IMR-90 (cell line): Measurements from ENCODE around the gene APLF. TPM values are rescaled to one million over a fixed set of nuclear protein-coding genes. Genes with fewer than 3 reads are reported as not detected.

ENCODE experiments used
- ATAC-seq: fragments of 200-7000 bp; cut with Tn5 transposase; 2 replicates; pipeline ENCODE4 v1.9.1; 2020; ENCODE audit warnings: low read depth, mild to moderate bottlenecking, moderate library complexity
- BruUV-seq: library from RNA; stranded (reverse); fragments of 400-500 nt; replicated peaks from 2 replicates; lab custom pipeline; 2021; lab: Mats Ljungman, UMichigan
- CTCF ChIA-PET: fragments of 300-600 bp; formaldehyde crosslinking; extraction: SDS; loops from one replicate; lab custom pipeline; 2021; ENCODE audit warnings: antibody characterized with exemption; lab: Yijun Ruan, JAX
- POLR2A ChIA-PET: fragments of 300-600 bp; sonication (Branson Sonifier 250); formaldehyde crosslinking; loops from one replicate; lab custom pipeline; 2022; ENCODE audit warnings: antibody characterized with exemption; ENCODE audit not compliant: unreplicated experiment; lab: Charles Lee
- DNase-seq: peaks from one replicate; pipeline ENCODE4 v3.0.0; 2013
- H2AFZ ChIP-seq: replicated peaks from 2 replicates; pipeline ENCODE3; 2013; ENCODE audit warnings: low read length, mild to moderate bottlenecking; ENCODE audit not compliant: poor library complexity
- H2AK5ac ChIP-seq: 2 replicates; pipeline ENCODE4 v1.6.1; 2013; ENCODE audit warnings: low read depth, low read length, inconsistent platforms
- H2AK9ac ChIP-seq: replicated peaks from 2 replicates; pipeline ENCODE3; 2013; ENCODE audit warnings: mild to moderate bottlenecking, low read depth, low read length, moderate library complexity; ENCODE audit not compliant: poor library complexity
- H2BK120ac ChIP-seq: 2 replicates; pipeline ENCODE4 v1.6.1; 2013; ENCODE audit warnings: low read depth, low read length, inconsistent platforms
- H2BK15ac ChIP-seq: 3 replicates; pipeline ENCODE4 v1.6.1; 2013; ENCODE audit warnings: low read depth, low read length, inconsistent platforms
- H2BK20ac ChIP-seq: 2 replicates; pipeline ENCODE4 v1.6.1; 2013; ENCODE audit warnings: low read depth, mild to moderate bottlenecking, inconsistent platforms, low read length, moderate library complexity
- H2BK5ac ChIP-seq: 2 replicates; pipeline ENCODE4 v1.6.1; 2013; ENCODE audit warnings: mild to moderate bottlenecking, low read depth, low read length, inconsistent platforms; ENCODE audit not compliant: poor library complexity, severe bottlenecking
- H3K14ac ChIP-seq: replicated peaks from 2 replicates; pipeline ENCODE4 v1.6.1; 2013; ENCODE audit warnings: low read depth, low read length, inconsistent platforms
- H3K18ac ChIP-seq: 2 replicates; pipeline ENCODE4 v1.6.1; 2013; ENCODE audit warnings: low read depth, low read length, control low read depth
- H3K23ac ChIP-seq: 2 replicates; pipeline ENCODE4 v1.6.1; 2013; ENCODE audit warnings: low read depth, low read length, inconsistent platforms
- H3K27ac ChIP-seq: 2 replicates; pipeline ENCODE4 v1.5.1; 2013; ENCODE audit warnings: mild to moderate bottlenecking, control low read depth, low read length; ENCODE audit not compliant: insufficient read depth
- H3K27me3 ChIP-seq: 2 replicates; pipeline ENCODE4 v1.6.1; 2013; ENCODE audit warnings: low read length; ENCODE audit not compliant: control insufficient read depth, insufficient read depth
- H3K36me3 ChIP-seq: 2 replicates; pipeline ENCODE4 v1.6.1; 2013; ENCODE audit warnings: low read length, mixed read lengths; ENCODE audit not compliant: control insufficient read depth, insufficient read depth
- H3K4ac ChIP-seq: 2 replicates; pipeline ENCODE4 v1.6.1; 2013; ENCODE audit warnings: low read depth, low read length, inconsistent platforms
- H3K4me1 ChIP-seq: 2 replicates; pipeline ENCODE4 v1.6.1; 2013; ENCODE audit warnings: low read length, mixed read lengths; ENCODE audit not compliant: control insufficient read depth, insufficient read depth
- H3K4me2 ChIP-seq: 2 replicates; pipeline ENCODE4 v1.6.1; 2013; ENCODE audit warnings: low read depth, mild to moderate bottlenecking, control low read depth, low read length, moderate library complexity
- H3K4me3 ChIP-seq: 2 replicates; pipeline ENCODE4 v1.5.1; 2013; ENCODE audit warnings: low read depth, mild to moderate bottlenecking, control low read depth, low read length, moderate library complexity; ENCODE audit not compliant: insufficient read depth
- H3K56ac ChIP-seq: 2 replicates; pipeline ENCODE4 v1.6.1; 2013; ENCODE audit warnings: low read length, inconsistent platforms; ENCODE audit not compliant: insufficient read depth; ENCODE audit errors: extremely low read depth
- H3K79me1 ChIP-seq, 2 experiments: 2 replicates each; pipeline ENCODE4 v1.6.1; 2013; ENCODE audit warnings: low read length in 2 of 2, inconsistent platforms in 1 of 2, low read depth in 1 of 2
- H3K9ac ChIP-seq: 2 replicates; pipeline ENCODE4 v1.6.1; 2013; ENCODE audit warnings: low read depth, low read length, control low read depth
- H3K9me1 ChIP-seq: 2 replicates; pipeline ENCODE4 v1.6.1; 2013; ENCODE audit warnings: low read length, inconsistent platforms; ENCODE audit not compliant: insufficient read depth
- H3K9me3 ChIP-seq: 2 replicates; pipeline ENCODE4 v1.6.1; 2013; ENCODE audit warnings: low read length; ENCODE audit not compliant: control insufficient read depth, insufficient read depth
- H4K20me1 ChIP-seq: 2 replicates; pipeline ENCODE4 v1.6.1; 2013; ENCODE audit warnings: low read length, inconsistent platforms; ENCODE audit not compliant: insufficient read depth
- H4K5ac ChIP-seq: 2 replicates; pipeline ENCODE4 v1.6.1; 2013; ENCODE audit warnings: mild to moderate bottlenecking, low read depth, low read length, control low read depth
- H4K8ac ChIP-seq, 2 experiments: 2 replicates each; pipeline ENCODE4 v1.6.1; 2013; ENCODE audit warnings: low read depth in 2 of 2, low read length in 2 of 2, control low read depth in 1 of 2, inconsistent platforms in 1 of 2
- H4K91ac ChIP-seq: 2 replicates; pipeline ENCODE4 v1.6.1; 2013; ENCODE audit warnings: low read depth, low read length, inconsistent platforms; ENCODE audit not compliant: insufficient read depth
- BHLHE40 ChIP-seq: fragments of 150-350 bp; IDR thresholded peaks from 2 replicates; pipeline ENCODE4 v1.6.1; 2016; ENCODE audit warnings: mild to moderate bottlenecking, low read depth, low read length
- CEBPB ChIP-seq: IDR thresholded peaks from 2 replicates; pipeline ENCODE4 v1.6.1; 2012; ENCODE audit warnings: low read depth, low read length, improper control_type of control experiment
- CHD1 ChIP-seq: IDR thresholded peaks from 2 replicates; pipeline ENCODE4 v1.6.1; 2012; ENCODE audit warnings: low read depth, low read length, improper control_type of control experiment
- FOS ChIP-seq: fragments of 150-350 bp; IDR thresholded peaks from 2 replicates; pipeline ENCODE4 v1.6.1; 2016; ENCODE audit warnings: low read depth, low read length
- MAFK ChIP-seq: IDR thresholded peaks from 2 replicates; pipeline ENCODE4 v1.6.1; 2012; ENCODE audit warnings: low read depth, low read length, improper control_type of control experiment
- MAZ ChIP-seq: IDR thresholded peaks from 2 replicates; pipeline ENCODE4 v1.6.1; 2012; ENCODE audit warnings: low read depth, mild to moderate bottlenecking, low read length, improper control_type of control experiment, moderate library complexity, borderline replicate concordance
- MXI1 ChIP-seq: IDR thresholded peaks from 2 replicates; pipeline ENCODE4 v1.6.1; 2012; ENCODE audit warnings: low read depth, mild to moderate bottlenecking, low read length, moderate library complexity, borderline replicate concordance
- NFE2L2 ChIP-seq: fragments of 150-350 bp; IDR thresholded peaks from 2 replicates; pipeline ENCODE4 v1.6.1; 2016; ENCODE audit warnings: low read depth, mild to moderate bottlenecking, low read length
- POLR2A ChIP-seq: IDR thresholded peaks from 2 replicates; pipeline ENCODE4 v1.6.1; 2012; ENCODE audit warnings: mild to moderate bottlenecking, low read depth, low read length
- RAD21 ChIP-seq: IDR thresholded peaks from 2 replicates; pipeline ENCODE4 v1.6.1; 2012; ENCODE audit warnings: low read length, improper control_type of control experiment
- RCOR1 ChIP-seq: IDR thresholded peaks from 2 replicates; pipeline ENCODE4 v1.6.1; 2012; ENCODE audit warnings: mild to moderate bottlenecking, low read length, improper control_type of control experiment; ENCODE audit not compliant: insufficient replicate concordance
- RFX5 ChIP-seq: IDR thresholded peaks from 2 replicates; pipeline ENCODE4 v1.8.0; 2012; ENCODE audit warnings: low read depth, mild to moderate bottlenecking, low read length, moderate library complexity
- SMC3 ChIP-seq: fragments of 150-350 bp; IDR thresholded peaks from 2 replicates; pipeline ENCODE4 v1.6.1; 2016; ENCODE audit warnings: low read depth, mild to moderate bottlenecking, antibody characterized with exemption, low read length, moderate library complexity
- WGBS, 2 experiments: methylation state at CpG; one replicate each; pipeline versions ENCODE4 v1.1.5 to v1.1.7; 2013; ENCODE audit warnings: missing lambda C conversion rate in 2 of 2; ENCODE audit not compliant: insufficient read length in 1 of 2; ENCODE audit errors: extremely low coverage in 2 of 2; 5-methylcytosine and 5-hydroxymethylcytosine counted together
- dilution Hi-C: fragments of 300-500 bp; cut with HindIII; formaldehyde crosslinking; loops from one replicate; pipeline ENCODE4 v1.14.3; 2018; ENCODE audit warnings: low sequenced_read_pairs; ENCODE audit not compliant: unreplicated experiment
- in situ Hi-C: fragments of 300-500 bp; cut with MboI; formaldehyde crosslinking; loops from 3 replicates; pipeline ENCODE4 v1.14.3; 2019; ENCODE audit warnings: low sequenced_read_pairs, inconsistent platforms, mixed read lengths
- intact Hi-C: fragments of 100-400 bp; cut with micrococcal nuclease; formaldehyde crosslinking; loops from 2 replicates; pipeline ENCODE4 v1.10.0; 2022
- polyA plus RNA-seq, 3 experiments: library from polyadenylated mRNA; depleted of rRNA; stranded (reverse); fragments of >200 nt; gene quantifications; 2 replicates each; pipeline ENCODE4 v1.2.3, GENCODE V29; 2012; ENCODE audit warnings: low replicate concordance in 1 of 3
- total RNA-seq: library from RNA; depleted of rRNA; stranded (reverse); fragments of >200 nt; gene quantifications from 2 replicates; pipeline ENCODE4 v1.2.3, GENCODE V29; 2012
- TF ChIP-seq, protein P1 (sequence below): fragments of 150-350 bp; IDR thresholded peaks from 2 replicates; pipeline ENCODE4 v1.6.1; 2016; ENCODE audit warnings: low read depth, mild to moderate bottlenecking, low read length, moderate library complexity, borderline replicate concordance
- TF ChIP-seq, protein P2 (sequence below): fragments of 150-350 bp; IDR thresholded peaks from 2 replicates; pipeline ENCODE4 v1.6.1; 2017; ENCODE audit warnings: mild to moderate bottlenecking, antibody characterized with exemption, low read length, low read depth
- TF ChIP-seq, protein P3 (sequence below): conservative IDR thresholded peaks from 2 replicates; pipeline ENCODE4 v1.5.1; 2012; ENCODE audit warnings: mild to moderate bottlenecking, low read depth, low read length, improper control_type of control experiment

The APLF gene
- total and polyA plus RNA-seq, 2 of the 4 experiments (the other 2 are of a cell fraction) = 1.5 to 2.3 TPM

DNA sequence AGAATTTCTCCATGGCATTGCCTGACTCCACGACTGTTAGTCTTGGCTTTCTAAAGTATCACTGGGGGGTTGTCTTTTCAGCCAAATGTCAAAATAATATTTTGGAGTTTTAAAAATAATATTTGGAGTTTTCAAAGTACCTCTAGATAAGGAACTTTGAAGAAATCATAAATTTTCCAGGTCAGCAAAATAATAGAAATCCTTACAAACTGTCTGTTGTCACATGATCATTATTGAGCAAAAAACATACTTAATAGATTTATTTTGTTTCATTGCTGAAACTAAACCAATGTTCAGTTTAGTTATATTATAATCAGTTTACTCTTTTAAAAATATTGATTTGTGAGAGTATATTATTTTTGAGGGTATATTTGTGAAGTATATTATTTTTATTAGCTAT lies 85.7 kb downstream of the APLF start:
- WGBS, 2 experiments = no CpG with 5 or more reads among the region's 1 CpG
- no peak overlapping the region for H3K4me2 ChIP-seq
- no peaks in the 10 kb centered on the region for H3K36me3 ChIP-seq
- no peaks in the 10 kb centered on the region for H4K20me1 ChIP-seq
- no peak overlapping the region for H3K4me3 ChIP-seq
- H3K18ac ChIP-seq = no peak overlapping the region
- H3K9ac ChIP-seq = no peak overlapping the region
- no peak overlapping the region for H3K14ac ChIP-seq
- H3K27ac ChIP-seq = no peak overlapping the region
- no peak overlapping the region for H4K91ac ChIP-seq
- TF ChIP-seq MAFK (no peak), FOS (no peak), SMC3 (no peak), MXI1 (no peak), CHD1 (no peak), BHLHE40 (no peak), RAD21 (no peak), NFE2L2 (no peak), RCOR1 (no peak), RFX5 (no peak), MAZ (no peak), POLR2A (no peak), CEBPB (no peak)
- TF ChIP-seq, protein P1, sequence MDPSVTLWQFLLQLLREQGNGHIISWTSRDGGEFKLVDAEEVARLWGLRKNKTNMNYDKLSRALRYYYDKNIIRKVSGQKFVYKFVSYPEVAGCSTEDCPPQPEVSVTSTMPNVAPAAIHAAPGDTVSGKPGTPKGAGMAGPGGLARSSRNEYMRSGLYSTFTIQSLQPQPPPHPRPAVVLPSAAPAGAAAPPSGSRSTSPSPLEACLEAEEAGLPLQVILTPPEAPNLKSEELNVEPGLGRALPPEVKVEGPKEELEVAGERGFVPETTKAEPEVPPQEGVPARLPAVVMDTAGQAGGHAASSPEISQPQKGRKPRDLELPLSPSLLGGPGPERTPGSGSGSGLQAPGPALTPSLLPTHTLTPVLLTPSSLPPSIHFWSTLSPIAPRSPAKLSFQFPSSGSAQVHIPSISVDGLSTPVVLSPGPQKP = no peak
- TF ChIP-seq, protein P2, sequence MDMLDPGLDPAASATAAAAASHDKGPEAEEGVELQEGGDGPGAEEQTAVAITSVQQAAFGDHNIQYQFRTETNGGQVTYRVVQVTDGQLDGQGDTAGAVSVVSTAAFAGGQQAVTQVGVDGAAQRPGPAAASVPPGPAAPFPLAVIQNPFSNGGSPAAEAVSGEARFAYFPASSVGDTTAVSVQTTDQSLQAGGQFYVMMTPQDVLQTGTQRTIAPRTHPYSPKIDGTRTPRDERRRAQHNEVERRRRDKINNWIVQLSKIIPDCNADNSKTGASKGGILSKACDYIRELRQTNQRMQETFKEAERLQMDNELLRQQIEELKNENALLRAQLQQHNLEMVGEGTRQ = no peak
- TF ChIP-seq, protein P3, sequence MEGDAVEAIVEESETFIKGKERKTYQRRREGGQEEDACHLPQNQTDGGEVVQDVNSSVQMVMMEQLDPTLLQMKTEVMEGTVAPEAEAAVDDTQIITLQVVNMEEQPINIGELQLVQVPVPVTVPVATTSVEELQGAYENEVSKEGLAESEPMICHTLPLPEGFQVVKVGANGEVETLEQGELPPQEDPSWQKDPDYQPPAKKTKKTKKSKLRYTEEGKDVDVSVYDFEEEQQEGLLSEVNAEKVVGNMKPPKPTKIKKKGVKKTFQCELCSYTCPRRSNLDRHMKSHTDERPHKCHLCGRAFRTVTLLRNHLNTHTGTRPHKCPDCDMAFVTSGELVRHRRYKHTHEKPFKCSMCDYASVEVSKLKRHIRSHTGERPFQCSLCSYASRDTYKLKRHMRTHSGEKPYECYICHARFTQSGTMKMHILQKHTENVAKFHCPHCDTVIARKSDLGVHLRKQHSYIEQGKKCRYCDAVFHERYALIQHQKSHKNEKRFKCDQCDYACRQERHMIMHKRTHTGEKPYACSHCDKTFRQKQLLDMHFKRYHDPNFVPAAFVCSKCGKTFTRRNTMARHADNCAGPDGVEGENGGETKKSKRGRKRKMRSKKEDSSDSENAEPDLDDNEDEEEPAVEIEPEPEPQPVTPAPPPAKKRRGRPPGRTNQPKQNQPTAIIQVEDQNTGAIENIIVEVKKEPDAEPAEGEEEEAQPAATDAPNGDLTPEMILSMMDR = no peak
- dilution Hi-C loops (no loop called here), in situ Hi-C loops (no loop called here), intact Hi-C loops (no loop called here)
- H2AFZ ChIP-seq = no peak overlapping the region
- no peaks in the 10 kb centered on the region for H3K9me1 ChIP-seq
- H3K79me1 ChIP-seq = no peaks in the 10 kb centered on the region
- H2BK20ac ChIP-seq = no peak overlapping the region
- DNase-seq = no peak
- no peaks in the 10 kb centered on the region for H3K9me3 ChIP-seq
- no TSS peak for BruUV-seq
- no peak overlapping the region for H2BK15ac ChIP-seq
- H2BK120ac ChIP-seq = no peak overlapping the region
- no peak for ATAC-seq
- H2AK9ac ChIP-seq = no peak overlapping the region
- H3K4me1 ChIP-seq = no peaks in the 10 kb centered on the region
- no peak overlapping the region for H3K4ac ChIP-seq
- H4K8ac ChIP-seq = no peak overlapping the region
- no peak overlapping the region for H2AK5ac ChIP-seq
- H3K23ac ChIP-seq = no peak overlapping the region
- no peak overlapping the region for H4K5ac ChIP-seq
- ChIA-PET CTCF (no interaction called here), POLR2A (no interaction called here)
- no peaks in the 10 kb centered on the region for H3K27me3 ChIP-seq
- no peak overlapping the region for H3K56ac ChIP-seq
- no peak overlapping the region for H2BK5ac ChIP-seq
